A673 (cell line): ENCODE data around the gene SLC9A5.

ENCODE experiments used
- EZH2 ChIP-seq: fragments of 200-600 bp; sonication (generic); IDR thresholded peaks from 2 replicates; pipeline ENCODE4 v1.6.1; 2017; ENCODE audit warnings: borderline replicate concordance, low read depth, mild to moderate bottlenecking, mixed read lengths, antibody characterized with exemption, low read length; ENCODE audit not compliant: poor library complexity, severe bottlenecking
- TF ChIP-seq, protein P1 (sequence below): fragments of 300-800, 200-600 bp; sonication (generic); conservative IDR thresholded peaks from 2 replicates; pipeline ENCODE4 v1.5.1; 2017; ENCODE audit warnings: low read depth, mild to moderate bottlenecking, antibody characterized with exemption, low read length, moderate library complexity, mixed read lengths

DNA sequence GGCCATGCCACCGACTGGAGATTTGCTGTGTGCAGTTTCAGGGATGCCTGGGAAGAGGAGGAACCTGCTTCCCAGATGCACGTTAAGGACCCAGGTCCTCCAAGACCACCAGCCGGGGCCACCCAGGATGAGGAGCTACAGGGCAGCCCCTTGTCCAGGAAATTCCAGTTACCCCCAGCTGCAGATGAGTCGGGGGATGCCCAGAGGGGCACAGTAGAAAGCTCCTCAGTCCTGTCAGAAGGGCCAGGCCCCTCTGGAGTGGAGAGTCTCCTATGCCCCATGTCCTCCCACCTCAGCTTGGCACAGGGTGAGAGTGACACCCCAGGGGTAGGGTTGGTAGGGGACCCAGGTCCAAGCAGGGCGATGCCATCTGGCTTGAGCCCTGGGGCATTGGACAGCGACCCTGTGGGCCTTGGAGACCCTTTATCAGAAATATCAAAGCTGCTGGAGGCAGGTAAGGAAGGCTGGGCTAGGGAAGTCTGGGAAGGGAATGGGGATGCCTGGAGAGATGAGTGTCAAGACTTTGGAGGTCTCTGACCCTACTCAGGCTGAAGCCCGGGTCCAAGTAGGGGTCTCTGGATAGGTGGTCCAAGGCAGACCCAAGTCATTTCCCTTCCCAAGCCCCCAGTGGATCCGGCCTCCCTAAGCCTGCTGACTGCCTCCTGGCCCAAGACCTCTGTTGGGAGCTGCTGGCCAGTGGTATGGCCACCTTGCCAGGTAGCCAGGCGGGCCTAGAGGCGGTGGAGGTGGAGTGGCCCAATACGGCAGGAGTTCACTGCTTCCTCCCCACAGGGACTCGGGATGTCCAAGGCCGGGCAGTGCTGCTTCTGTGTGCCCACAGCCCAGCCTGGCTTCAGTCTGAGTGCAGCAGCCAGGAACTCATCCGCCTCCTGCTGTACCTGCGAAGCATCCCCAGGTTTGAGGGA, 31.6 kb downstream of the SLC9A5 start:
- TF ChIP-seq, protein P1, sequence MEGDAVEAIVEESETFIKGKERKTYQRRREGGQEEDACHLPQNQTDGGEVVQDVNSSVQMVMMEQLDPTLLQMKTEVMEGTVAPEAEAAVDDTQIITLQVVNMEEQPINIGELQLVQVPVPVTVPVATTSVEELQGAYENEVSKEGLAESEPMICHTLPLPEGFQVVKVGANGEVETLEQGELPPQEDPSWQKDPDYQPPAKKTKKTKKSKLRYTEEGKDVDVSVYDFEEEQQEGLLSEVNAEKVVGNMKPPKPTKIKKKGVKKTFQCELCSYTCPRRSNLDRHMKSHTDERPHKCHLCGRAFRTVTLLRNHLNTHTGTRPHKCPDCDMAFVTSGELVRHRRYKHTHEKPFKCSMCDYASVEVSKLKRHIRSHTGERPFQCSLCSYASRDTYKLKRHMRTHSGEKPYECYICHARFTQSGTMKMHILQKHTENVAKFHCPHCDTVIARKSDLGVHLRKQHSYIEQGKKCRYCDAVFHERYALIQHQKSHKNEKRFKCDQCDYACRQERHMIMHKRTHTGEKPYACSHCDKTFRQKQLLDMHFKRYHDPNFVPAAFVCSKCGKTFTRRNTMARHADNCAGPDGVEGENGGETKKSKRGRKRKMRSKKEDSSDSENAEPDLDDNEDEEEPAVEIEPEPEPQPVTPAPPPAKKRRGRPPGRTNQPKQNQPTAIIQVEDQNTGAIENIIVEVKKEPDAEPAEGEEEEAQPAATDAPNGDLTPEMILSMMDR, result no peak
- no peak for TF ChIP-seq EZH2
